DOHH2 (cell line): ENCODE measurements around the gene KLK2.

Experiments
- CTCF ChIP-seq: fragments of 200-600 bp; sonication (generic); IDR thresholded peaks from one replicate; pipeline ENCODE4 v1.5.1; 2014; ENCODE audit warnings: antibody characterized with exemption, mild to moderate bottlenecking, low read depth, low read length; ENCODE audit not compliant: poor library complexity, severe bottlenecking
- EZH2phosphoT487 ChIP-seq: fragments of 200-600 bp; sonication (generic); IDR thresholded peaks from 2 replicates; pipeline ENCODE4 v1.6.1; 2017; ENCODE audit warnings: borderline replicate concordance, mild to moderate bottlenecking, antibody characterized with exemption, low read length, moderate library complexity, mixed read lengths

- no peak for TF ChIP-seq CTCF
- no peak for TF ChIP-seq EZH2phosphoT487
Measured at GRCh38 chr19:50861496-50862286, 11.5 kb upstream of the KLK2 start.
